ENCODE measurements around the gene BIRC2.
"Not testable (repeated sequence)": the region's sequence is repeated elsewhere in the genome, so short reads cannot be mapped to it uniquely, and the experiment has no call there.

The BIRC2 gene

GRCh38 chr11:102346748-102347461 lies at the start of gene BIRC2:
Gene BIRC2, plus strand, starts transcription at chr11:102347214. Its CDS starts 2,641 bp downstream, at chr11:102349855.
- Histone ChIP-seq H2AFZ (ENCODE audit: low read depth, low read length) (peak within 1 kb of the TSS; percentile 75), H3K9me3 (ENCODE audit: insufficient read depth, low read length) (no peaks in the 10 kb centered on the region), H3K4me1 (ENCODE audit: low read length) (peaks cover 19% of the 10 kb centered on the region), H4K20me1 (ENCODE audit: insufficient read depth, low read length) (no peaks in the 10 kb centered on the region), H3K79me2 (ENCODE audit: low read length) (peaks cover 28% of the 10 kb centered on the region), H3K9ac (ENCODE audit: low read length) (peak within 1 kb of the TSS; percentile 93), H3K36me3 (replicated peaks; ENCODE audit: low read depth, low read length) (peaks cover 8% of the 10 kb centered on the region), H3K4me2 (ENCODE audit: low read length) (peak within 1 kb of the TSS; percentile 95), H3K27ac (ENCODE audit: low read length) (peak within 1 kb of the TSS; percentile 84), H3K27me3 (ENCODE audit: low read depth, low read length) (no peaks in the 10 kb centered on the region), H3K4me3 (ENCODE audit: low read length) (peak within 1 kb of the TSS; percentile 98)
- TF ChIP-seq CTCF (IDR thresholded peaks at IDR 0.05; ENCODE audit: low read depth, low read length) (peak; percentile 44), EZH2phosphoT487 (IDR thresholded peaks at IDR 0.05; ENCODE audit: low read depth) (no peak)

GRCh38 chr11:102300837-102301236 lies 46.2 kb upstream of the BIRC2 start:
- H3K9me3 ChIP-seq (ENCODE audit: insufficient read depth, low read length); H3K27me3 ChIP-seq (ENCODE audit: low read depth, low read length); H3K36me3 ChIP-seq (replicated peaks; ENCODE audit: low read depth, low read length); H3K4me2 ChIP-seq (ENCODE audit: low read length); H3K4me3 ChIP-seq (ENCODE audit: low read length); H3K79me2 ChIP-seq (ENCODE audit: low read length); H3K9ac ChIP-seq (ENCODE audit: low read length); H3K27ac ChIP-seq (ENCODE audit: low read length); H2AFZ ChIP-seq (ENCODE audit: low read depth, low read length); H4K20me1 ChIP-seq (ENCODE audit: insufficient read depth, low read length): not testable (repeated sequence)
- peaks cover 21% of the 10 kb centered on the region for H3K4me1 ChIP-seq (ENCODE audit: low read length)

GRCh38 chr11:102302241-102302640 lies 44.8 kb upstream of the BIRC2 start:
- Histone ChIP-seq H3K9me3 (ENCODE audit: insufficient read depth, low read length) (no peaks in the 10 kb centered on the region), H3K27me3 (ENCODE audit: low read depth, low read length) (no peaks in the 10 kb centered on the region), H3K27ac (ENCODE audit: low read length) (no peak overlapping the region), H3K36me3 (replicated peaks; ENCODE audit: low read depth, low read length) (no peaks in the 10 kb centered on the region), H3K4me3 (ENCODE audit: low read length) (no peak overlapping the region), H4K20me1 (ENCODE audit: insufficient read depth, low read length) (no peaks in the 10 kb centered on the region), H3K9ac (ENCODE audit: low read length) (no peak overlapping the region), H3K4me1 (ENCODE audit: low read length) (peaks cover 34% of the 10 kb centered on the region), H2AFZ (ENCODE audit: low read depth, low read length) (no peak overlapping the region), H3K4me2 (ENCODE audit: low read length) (no peak overlapping the region), H3K79me2 (ENCODE audit: low read length) (no peaks in the 10 kb centered on the region)
- TF ChIP-seq EZH2phosphoT487 (IDR thresholded peaks at IDR 0.05; ENCODE audit: low read depth) (no peak), CTCF (IDR thresholded peaks at IDR 0.05; ENCODE audit: low read depth, low read length) (no peak)

GRCh38 chr11:102304686-102305085 lies 42.3 kb upstream of the BIRC2 start:
- no peaks in the 10 kb centered on the region for H3K27me3 ChIP-seq (ENCODE audit: low read depth, low read length)
- TF ChIP-seq CTCF (IDR thresholded peaks at IDR 0.05; ENCODE audit: low read depth, low read length) (no peak), EZH2phosphoT487 (IDR thresholded peaks at IDR 0.05; ENCODE audit: low read depth) (no peak)

More at GRCh38 chr11:102304686-102305085, 42.3 kb upstream of the BIRC2 start:
- no peaks in the 10 kb centered on the region for H3K9me3 ChIP-seq (ENCODE audit: insufficient read depth, low read length)
- H3K79me2 ChIP-seq (ENCODE audit: low read length) = no peaks in the 10 kb centered on the region
- no peak overlapping the region for H3K9ac ChIP-seq (ENCODE audit: low read length)
- no peaks in the 10 kb centered on the region for H3K36me3 ChIP-seq (replicated peaks; ENCODE audit: low read depth, low read length)
- peaks cover 46% of the 10 kb centered on the region for H3K4me1 ChIP-seq (ENCODE audit: low read length)
- H3K4me2 ChIP-seq (ENCODE audit: low read length) = no peak overlapping the region
- no peak overlapping the region for H3K4me3 ChIP-seq (ENCODE audit: low read length)
- no peak overlapping the region for H3K27ac ChIP-seq (ENCODE audit: low read length)
- H2AFZ ChIP-seq (ENCODE audit: low read depth, low read length) = no peak overlapping the region
- H4K20me1 ChIP-seq (ENCODE audit: insufficient read depth, low read length) = no peaks in the 10 kb centered on the region

Measured in OCI-LY3 (cell line).